NCI-H2081 treated with DMSO at 0.1 percent for 48 hours (cell line): ENCODE data around the gene PDHX.

Experiments used
- DNase-seq: peaks from one replicate; lab custom pipeline; 2025; lab: John Stamatoyannopoulos, UW

Gene PDHX

DNA sequence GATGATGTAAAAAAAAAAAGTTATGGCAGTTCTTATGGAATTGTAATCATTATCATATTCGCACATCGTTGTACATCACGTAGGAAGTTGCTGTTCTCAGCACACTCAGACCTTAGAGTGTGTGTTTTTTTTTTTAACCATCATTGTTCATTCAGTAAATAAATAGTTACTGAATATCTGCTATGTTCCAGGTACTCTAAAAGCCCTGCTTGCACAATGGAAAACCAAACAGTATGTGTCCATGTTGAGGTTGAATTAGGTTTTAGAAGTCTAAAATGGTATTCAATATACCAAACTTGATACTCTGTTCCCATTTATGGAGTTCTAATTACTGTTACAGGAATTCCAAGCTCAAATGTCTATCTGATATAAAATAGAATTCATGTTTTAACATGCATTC lies 41.2 kb downstream of the PDHX start:
- DNase-seq: no peak

DNA sequence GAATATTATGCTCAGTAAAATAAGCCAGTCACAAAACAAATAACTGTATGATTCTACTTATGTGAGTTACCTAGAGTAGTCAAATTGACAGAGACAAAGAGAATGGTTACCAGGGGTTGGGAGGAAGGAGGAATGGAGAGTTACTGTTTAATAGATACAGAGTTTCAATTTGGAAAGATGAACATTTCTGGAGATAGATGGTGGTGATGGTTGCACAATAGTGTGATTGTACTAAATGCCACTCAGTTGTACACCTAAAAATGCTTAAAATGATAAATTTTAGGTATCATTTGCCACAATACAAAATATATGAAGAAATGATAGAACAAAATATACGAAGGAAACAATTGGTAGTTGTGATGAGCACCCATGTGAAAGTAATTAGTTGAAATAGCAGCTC lies 43.4 kb downstream of the PDHX start:
- no peak for DNase-seq

DNA sequence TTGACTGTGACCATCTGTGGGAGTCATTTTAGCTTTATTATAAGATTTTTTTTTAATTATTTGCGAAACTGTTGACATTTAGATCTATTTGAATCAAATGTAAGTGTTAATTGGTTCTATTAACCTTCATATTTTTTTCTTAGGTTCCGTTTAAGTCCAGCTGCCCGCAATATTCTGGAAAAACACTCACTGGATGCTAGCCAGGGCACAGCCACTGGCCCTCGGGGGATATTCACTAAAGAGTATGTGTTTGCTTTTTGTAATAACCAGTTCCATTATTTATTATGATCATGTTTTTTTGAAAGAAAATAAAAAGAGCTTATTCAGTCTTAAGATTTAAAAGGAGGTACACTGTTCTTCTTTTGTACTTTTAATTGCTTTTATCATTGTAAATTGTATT lies 43.9 kb downstream of the PDHX start:
- peak; percentile 57 for DNase-seq

DNA sequence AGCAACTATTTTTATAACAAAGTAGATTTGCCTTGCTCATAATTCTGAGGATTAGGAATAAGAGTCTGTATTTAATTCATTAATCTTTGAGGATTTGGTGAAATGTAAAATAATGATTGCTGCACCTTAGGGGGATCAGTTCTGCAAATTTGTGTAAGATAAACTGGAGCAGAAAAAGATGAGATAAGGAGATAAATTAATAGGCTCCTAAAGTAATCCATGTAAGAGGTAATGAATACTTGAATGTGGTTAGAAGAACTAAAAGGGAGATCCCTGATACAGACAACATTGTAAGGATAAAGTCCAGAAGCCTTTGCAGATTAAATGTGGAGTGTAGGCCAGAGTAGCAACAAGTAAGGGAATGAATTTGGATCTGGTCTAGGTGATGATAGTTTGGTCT lies 45.6 kb downstream of the PDHX start:
- no peak for DNase-seq

DNA sequence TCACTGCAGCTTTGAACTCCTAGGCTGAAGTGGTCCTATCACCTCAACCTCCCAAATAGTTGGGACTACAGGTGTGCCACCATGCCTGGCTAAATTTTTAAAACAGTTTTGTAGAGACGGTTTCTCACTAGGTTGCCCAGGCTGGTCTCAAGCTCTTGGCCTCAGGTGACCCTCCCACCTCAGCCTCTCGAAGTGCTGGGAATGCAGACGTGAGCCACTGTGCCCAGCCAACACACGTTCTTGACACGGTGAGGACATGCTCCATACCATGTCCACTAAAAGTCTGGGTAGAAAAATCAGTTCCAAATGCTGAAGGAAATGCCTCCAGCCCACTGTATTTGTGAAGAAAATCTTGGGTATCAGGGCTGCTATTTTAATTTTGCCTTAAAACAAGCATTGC lies 46.9 kb downstream of the PDHX start:
- no peak for DNase-seq

DNA sequence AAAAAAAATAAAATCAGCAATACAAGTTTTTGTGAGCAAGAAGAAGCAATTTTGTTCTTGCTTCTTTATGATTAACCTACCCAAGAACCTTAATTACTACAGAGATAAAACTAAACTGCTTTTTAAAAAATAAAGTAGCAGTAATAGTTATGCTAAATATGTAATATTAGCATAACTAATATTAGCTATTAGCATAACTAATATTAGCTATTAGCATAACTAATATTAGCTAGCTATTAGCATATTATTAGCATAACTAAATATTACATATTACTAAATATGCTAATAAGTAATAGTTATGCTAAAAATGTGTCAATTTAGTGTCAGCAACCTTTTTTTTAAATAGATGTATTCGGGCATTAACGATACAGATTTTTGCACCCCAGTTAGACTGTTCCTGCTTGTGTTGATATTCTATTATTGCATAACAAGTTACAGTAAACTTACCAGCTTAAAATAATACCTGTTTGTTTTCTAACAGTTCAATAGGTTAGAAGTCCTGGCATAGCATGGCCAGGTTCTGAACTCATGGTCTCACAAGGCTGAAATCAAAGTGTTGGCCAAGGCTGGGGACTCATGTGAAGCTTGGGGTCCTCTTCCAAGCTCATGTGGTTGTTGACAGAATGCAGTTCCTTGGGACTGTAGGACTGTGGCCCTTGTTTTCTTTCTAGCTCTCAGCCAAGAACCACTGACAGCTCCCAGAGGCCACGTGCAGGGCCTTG lies 48.4 kb downstream of the PDHX start:
- DNase-seq: no peak

DNA sequence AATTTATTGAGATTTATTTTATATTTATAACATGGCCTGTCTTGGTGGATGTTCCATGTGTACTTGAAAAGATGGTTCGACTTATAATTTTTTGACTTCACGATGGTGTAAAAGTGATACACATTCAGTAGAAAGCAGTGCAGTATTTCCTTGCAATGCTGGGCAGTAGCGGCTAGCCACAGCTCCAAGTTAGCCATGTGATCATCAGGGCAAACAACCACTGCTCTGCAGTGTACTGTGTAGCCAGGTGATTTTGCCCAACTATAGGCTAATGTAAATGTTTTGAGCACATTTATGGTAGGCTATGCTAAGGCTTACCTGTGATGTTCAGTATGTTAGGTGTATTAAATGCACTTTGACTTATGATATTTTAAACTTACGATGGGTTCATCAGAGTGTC lies 52.4 kb downstream of the PDHX start:
- no peak for DNase-seq

DNA sequence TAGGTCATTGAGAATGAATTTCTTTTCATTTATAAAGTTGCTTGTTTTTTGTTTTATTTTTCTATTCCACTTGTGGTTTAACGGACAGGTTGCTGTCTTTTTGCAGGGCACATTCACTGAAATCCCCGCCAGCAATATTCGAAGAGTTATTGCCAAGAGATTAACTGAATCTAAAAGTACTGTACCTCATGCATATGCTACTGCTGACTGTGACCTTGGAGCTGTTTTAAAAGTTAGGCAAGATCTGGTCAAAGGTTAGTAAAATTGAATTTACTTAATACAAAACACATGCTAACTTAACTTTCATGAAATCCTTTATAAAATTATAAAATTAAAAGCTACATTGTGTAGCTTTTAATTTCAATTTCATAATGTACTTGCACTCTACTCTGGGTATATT lies 53.6 kb downstream of the PDHX start:
- no peak for DNase-seq

DNA sequence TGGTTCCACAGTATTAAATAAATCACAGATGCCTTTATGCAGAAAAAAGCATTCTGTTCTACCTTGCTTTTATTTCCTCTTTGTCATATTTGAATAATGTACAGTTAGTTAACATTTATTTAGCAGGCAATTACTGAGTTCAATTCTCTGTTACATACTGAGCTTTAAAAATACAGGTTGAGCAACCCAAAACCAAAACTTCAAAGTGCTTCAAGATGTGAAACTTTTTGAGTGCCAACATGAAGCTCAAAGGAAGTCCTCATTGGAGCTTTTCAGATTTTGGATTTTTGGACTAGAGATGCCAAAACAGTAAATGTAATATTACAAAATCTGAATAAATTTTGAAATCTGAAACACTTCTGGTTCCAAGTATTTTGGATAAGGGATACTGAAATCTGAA lies 54.1 kb downstream of the PDHX start:
- DNase-seq: no peak

DNA sequence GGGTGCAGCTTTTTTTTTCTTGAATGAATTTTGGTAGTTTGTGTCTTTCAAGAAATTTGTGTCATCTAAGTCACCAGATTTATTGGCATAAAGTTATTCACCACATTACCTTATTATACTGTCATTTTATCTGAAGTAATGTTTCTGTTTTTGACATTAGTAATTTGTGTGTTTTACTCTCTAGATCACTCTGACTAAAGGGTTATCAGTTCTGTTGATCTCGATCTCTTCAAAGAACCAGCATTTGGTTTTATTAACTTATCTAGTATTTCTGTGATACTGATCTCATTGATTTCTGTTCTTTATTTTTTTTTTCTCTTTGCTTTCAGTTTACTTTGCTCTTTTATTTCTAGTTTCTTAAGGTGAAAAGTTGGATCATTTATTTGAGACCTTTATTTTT lies 55.5 kb downstream of the PDHX start:
- DNase-seq: no peak

DNA sequence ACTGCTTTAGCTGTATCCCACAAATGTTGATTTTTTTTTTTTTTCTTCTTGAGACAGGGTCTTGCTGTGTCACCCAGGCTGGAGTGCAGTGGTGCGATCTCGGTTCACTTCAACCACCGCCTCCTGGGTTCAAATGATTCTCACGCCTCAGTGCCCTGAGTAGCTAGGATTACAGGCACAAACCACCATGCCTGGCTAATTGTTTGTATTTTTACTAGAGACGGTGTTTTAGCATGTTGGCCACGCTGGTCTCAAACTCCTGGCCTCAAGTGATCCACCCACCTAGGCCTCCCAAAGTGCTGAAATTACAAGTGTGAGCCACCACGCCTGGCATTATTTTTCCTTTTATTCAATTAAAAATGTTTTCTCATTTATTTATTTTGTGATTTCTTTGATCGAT lies 55.9 kb downstream of the PDHX start:
- no peak for DNase-seq

DNA sequence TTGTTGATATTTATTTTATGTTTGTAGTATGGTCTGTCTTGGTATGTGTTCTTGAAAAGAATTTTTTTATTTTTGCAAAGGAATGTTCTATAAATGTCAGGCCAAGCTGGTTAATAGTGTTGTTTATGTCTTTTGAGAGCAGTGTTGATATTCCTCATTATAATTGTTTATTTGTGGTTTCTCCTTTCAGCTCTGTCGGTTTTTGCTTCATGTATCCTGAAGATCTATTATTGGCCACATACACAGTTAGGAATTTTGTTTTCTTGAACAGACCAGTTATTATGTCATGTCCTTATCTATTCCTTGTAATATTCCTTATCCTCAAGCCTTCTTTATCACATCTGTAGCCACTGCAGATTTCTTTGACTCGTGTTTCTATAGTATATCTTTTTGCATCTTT lies 56.5 kb downstream of the PDHX start:
- DNase-seq: no peak

DNA sequence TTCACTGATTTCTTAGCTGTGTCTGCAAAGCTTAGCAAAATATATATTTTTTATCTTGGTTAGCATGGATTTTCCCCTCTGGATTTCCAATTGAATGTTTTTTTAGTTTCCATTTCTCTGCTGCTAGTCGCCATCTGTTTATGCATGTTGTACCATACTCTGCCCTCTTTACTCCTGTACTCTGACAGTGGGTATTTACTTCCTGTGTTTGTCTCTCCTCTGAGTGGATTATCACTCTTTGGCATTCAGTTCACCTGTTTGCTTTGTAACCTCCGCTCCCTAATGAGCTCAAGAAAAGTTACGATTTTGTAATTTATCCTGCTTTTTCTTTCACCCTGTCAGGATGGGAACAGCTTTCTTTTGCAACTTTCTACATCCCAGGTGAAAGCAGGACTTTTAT lies 59.1 kb downstream of the PDHX start:
- no peak for DNase-seq

DNA sequence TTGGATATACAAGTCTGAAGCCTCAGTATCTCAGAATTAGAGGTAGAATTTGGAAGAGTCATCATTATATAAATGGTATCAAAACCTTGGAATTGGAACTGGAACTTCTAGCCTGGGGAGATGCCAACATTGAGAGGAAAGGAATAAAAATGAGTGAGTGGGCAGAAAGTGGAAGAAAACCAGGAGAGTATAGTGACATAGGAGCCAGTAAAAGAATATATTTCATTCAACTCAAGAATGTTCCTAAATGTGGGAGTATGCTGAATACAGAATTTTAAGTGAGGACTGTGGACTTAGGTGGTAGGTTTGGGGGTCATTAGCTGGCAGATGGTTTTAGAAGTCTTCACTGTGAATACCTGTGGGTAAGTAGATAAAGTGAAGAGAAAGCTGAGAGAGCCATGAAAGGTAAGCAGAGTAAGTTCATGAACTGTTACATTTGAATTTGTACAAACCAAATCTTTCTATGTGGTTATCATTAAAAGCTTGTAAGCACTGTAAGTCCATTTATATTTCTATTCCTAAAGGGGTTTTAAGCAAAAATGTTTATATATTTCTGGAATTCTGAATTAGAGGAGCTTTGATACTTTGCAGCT lies 60.2 kb downstream of the PDHX start:
- DNase-seq: no peak

DNA sequence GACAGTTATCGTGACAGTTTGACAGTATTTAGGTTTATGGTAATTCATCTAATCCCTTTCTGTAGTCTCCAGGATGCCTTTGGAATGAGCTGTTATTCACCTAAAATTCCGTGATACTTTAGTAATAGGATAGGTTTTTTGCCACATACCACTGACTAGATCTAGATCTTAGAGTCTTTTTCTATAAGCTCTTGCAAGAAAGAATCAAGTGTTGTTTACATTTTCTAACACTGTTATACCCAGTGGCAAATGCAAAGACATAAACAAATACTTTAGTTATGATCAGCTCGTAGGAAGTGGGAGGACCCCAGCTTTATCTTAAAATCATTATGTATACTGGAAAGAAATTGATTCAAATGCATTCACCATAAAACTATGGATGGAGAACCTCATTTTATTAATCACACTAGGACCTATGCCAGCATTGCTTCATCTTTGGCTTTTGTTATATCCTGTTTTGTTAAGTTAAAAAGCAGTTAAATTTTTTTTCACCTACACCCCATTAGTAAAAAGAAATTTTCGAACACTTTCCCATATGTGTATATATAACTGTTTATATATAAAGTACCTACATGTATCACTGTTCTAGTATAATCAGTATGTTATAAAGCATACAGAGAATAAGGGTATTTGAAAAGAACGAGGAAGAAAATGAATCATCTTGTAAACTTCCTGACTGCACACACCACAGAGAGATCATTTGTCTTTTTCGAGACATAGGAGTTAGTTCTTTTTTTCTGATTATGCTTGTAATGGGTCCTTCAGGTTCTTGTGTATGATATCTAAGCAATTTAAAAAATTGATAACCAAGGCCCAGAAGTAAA lies 60.9 kb downstream of the PDHX start:
- DNase-seq: no peak

DNA sequence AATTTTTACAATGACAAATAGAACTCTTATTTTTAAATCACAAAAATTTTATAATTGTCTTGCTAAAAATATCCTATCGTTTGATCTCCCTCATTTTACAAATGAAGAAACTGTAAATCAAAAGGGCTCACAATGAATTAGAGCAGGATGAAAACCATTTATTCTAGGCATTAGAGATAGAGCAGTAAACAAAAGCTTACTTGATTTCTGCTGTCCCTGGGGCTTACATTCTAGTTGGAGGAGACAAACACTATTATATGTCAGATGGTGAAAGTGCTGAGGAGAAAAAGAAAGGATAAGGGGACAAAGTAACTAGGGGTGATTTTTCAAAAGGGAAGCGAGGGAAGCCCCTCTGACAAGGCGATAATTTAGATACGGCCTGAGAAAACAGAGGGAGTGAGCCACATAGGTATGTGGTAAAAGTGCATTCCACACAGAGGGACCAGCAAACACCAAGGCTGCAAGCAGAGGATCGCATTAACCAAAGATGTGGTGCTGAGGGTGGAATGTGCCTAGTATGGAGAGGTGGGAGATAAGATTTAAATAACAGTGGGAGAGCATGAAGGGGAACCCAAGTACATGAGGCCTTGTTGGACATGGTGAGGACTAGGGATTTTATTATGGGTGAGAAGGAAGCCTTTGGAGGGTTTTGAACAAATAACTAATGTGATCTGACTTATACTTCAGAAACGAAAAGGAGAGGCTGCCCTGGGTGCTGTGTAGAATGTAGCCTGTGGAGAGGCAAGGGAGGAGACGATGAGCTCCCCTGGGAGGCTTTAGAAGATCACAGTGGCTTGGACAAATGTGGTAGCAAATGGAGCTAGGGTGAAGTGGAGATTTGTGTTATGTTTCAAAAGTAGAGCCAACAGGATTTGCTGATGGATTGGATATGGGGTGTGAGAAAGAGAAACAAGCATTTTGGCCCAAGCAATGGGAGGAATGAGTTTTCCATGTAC lies 62.1 kb downstream of the PDHX start:
- DNase-seq: no peak

DNA sequence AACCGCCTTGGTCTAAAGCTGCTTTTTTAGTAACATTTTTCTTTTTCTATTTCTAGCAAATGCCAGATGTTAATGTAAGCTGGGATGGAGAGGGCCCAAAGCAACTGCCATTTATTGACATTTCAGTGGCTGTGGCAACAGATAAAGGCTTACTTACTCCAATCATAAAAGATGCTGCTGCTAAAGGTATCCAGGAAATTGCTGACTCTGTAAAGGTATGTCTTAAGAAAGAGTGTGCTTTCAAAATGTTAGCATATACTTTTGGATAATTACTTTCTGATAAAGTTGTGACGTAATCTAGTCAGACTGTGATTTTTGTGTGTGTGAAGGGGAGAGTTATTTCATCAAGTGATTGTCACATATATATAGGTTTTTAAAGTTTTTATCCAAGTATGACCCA lies 68.1 kb downstream of the PDHX start:
- no peak for DNase-seq

DNA sequence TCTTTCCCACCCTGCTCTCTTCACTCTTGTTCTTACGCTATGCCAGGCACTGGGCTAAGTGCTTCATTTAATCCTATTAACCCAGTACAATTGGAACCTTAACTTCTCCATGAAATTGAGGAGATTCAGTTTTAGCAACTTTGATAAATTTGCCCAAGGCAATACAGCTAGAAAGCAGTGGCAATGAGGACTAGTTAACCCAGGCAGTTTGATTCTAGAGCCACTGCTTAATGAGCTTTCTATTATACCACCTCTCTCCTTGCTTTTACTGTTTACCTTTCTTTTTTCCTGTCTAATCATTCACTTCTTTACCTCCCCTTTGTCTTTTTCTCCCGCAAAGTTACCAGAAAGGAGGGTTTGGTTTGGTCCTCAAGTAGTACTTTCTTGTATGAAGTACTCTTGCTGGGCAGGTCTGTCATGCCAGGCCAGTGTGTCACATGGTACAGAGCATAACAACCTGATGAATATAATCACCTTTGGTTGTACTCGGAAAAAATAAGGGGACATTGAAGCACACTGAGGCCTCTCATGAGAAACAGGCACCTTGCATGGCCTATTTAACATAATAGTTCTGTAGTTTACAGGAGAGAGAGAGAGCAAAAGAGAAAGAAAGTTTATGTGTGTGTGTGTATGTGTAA lies 70.6 kb downstream of the PDHX start:
- DNase-seq: no peak

DNA sequence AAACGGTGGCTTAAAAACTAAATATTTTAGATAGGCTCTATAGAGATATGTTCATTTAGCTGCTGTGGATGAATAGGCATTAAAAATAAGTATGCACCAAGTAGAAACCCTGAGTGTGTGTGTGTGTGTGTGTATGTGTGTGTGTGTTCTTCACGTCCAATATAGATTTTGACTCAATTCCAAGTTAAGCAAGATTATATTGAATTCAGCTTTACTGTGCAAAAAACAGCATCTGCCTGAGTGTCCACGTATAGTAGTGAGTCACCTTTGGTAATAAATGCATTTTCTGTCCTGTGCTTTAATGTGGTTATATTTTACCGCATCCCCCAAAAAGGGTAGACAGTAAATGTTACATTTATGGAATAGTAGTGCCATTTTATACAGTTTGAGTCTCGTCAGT lies 71.2 kb downstream of the PDHX start:
- DNase-seq: no peak

DNA sequence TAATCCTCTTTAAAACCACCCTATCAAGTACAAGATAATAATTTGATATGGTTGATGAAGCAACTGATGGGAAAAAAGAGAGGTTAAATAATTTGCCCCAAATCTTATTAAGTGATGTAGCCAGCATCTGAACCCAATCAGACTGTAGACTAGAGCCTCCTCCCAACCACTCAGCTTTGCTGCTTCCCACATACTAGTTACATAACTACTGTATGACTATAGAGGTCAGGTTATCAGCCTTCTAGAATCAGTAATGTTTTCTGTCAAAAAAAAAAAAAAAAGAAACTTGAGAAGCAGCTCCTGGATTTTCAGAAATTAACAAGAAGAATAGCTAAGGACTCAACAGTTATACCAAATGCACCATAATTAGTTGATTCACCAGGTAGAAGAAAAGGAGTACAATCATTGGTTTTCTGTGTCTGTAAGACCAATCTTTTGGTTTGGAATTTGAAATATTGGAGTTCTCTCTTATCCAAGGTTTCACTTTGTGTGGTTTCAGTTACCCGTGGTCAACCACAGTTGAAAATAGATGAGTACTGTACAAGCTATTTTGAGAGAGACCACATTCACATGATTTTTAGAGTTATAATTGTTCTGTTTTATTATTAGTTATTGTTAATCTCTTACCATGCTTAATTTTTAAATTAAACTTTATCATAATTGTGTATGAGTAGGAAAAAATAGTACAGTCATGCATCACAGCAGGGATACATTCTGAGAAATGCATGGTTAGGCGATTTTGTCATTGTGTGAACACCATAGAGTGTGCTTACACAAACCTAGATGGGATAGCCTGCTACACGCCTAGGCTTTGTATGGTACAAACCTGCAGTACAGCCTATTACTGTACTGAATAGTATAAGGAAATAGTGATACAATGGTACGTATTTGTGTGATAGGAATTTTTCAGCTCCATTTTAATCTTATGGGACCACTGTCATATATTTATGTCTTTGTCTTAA lies 72.2 kb downstream of the PDHX start:
- DNase-seq: no peak

DNA sequence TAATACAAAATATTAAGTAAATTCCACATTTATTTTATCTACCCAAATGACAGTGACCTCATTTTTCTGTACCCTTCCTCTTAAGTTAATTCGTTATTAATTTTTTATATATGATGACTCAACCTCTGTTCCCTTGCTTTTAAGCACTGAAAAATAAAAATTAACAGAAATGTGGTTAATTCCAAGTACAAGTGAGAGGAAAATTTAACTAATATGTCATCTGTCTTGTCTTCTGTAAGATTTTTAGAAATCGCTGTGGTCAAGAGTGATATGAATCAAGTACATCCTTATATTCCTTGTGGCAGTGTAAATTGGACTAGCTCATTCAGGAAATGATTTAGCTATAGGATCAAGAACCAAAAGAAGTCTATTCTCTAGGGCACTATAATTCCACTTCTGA lies 74.5 kb downstream of the PDHX start:
- no peak for DNase-seq
